Ishikawa (cell line): Measurements from ENCODE around the gene MLC1.

Source experiments
- CEBPB ChIP-seq: IDR thresholded peaks from 2 replicates; pipeline ENCODE4 v1.6.1; 2012
- CREB1 ChIP-seq: IDR thresholded peaks from 2 replicates; pipeline ENCODE4 v1.6.1; 2012; ENCODE audit warnings: low read depth
- EGR1 ChIP-seq: IDR thresholded peaks from 2 replicates; pipeline ENCODE4 v1.6.1; 2012
- EP300 ChIP-seq: IDR thresholded peaks from 2 replicates; pipeline ENCODE4 v1.6.1; 2012; ENCODE audit warnings: borderline replicate concordance
- FOXM1 ChIP-seq: IDR thresholded peaks from 2 replicates; pipeline ENCODE4 v1.6.1; 2012; ENCODE audit warnings: low read depth, borderline replicate concordance
- MAX ChIP-seq: IDR thresholded peaks from 2 replicates; pipeline ENCODE4 v1.6.1; 2012
- NFIC ChIP-seq: IDR thresholded peaks from 2 replicates; pipeline ENCODE4 v1.6.1; 2012
- RAD21 ChIP-seq: IDR thresholded peaks from 2 replicates; pipeline ENCODE4 v1.6.1; 2012; ENCODE audit warnings: low read depth
- TAF1 ChIP-seq: IDR thresholded peaks from 2 replicates; pipeline ENCODE4 v1.6.1; 2012; ENCODE audit warnings: low read depth, mild to moderate bottlenecking
- TCF12 ChIP-seq: IDR thresholded peaks from 2 replicates; pipeline ENCODE4 v1.6.1; 2012; ENCODE audit warnings: low read depth
- TEAD4 ChIP-seq: IDR thresholded peaks from 2 replicates; pipeline ENCODE4 v1.6.1; 2012
- USF1 ChIP-seq: IDR thresholded peaks from 2 replicates; pipeline ENCODE4 v1.6.1; 2012
- YY1 ChIP-seq: IDR thresholded peaks from 2 replicates; pipeline ENCODE4 v1.6.1; 2012; ENCODE audit warnings: low read depth
- ZBTB7A ChIP-seq: IDR thresholded peaks from 2 replicates; pipeline ENCODE4 v1.6.1; 2012; ENCODE audit warnings: low read depth
- TF ChIP-seq, protein P1 (sequence below): IDR thresholded peaks from 2 replicates; pipeline ENCODE4 v1.6.1; 2012; ENCODE audit warnings: low read depth, mild to moderate bottlenecking

The MLC1 gene

GRCh38 chr22:50125029-50125428, 39.8 kb upstream of the MLC1 start:
- TF ChIP-seq EP300, result no peak
- TF ChIP-seq, protein P1, sequence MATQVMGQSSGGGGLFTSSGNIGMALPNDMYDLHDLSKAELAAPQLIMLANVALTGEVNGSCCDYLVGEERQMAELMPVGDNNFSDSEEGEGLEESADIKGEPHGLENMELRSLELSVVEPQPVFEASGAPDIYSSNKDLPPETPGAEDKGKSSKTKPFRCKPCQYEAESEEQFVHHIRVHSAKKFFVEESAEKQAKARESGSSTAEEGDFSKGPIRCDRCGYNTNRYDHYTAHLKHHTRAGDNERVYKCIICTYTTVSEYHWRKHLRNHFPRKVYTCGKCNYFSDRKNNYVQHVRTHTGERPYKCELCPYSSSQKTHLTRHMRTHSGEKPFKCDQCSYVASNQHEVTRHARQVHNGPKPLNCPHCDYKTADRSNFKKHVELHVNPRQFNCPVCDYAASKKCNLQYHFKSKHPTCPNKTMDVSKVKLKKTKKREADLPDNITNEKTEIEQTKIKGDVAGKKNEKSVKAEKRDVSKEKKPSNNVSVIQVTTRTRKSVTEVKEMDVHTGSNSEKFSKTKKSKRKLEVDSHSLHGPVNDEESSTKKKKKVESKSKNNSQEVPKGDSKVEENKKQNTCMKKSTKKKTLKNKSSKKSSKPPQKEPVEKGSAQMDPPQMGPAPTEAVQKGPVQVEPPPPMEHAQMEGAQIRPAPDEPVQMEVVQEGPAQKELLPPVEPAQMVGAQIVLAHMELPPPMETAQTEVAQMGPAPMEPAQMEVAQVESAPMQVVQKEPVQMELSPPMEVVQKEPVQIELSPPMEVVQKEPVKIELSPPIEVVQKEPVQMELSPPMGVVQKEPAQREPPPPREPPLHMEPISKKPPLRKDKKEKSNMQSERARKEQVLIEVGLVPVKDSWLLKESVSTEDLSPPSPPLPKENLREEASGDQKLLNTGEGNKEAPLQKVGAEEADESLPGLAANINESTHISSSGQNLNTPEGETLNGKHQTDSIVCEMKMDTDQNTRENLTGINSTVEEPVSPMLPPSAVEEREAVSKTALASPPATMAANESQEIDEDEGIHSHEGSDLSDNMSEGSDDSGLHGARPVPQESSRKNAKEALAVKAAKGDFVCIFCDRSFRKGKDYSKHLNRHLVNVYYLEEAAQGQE, result no peak
- no peak for TF ChIP-seq USF1

DNA sequence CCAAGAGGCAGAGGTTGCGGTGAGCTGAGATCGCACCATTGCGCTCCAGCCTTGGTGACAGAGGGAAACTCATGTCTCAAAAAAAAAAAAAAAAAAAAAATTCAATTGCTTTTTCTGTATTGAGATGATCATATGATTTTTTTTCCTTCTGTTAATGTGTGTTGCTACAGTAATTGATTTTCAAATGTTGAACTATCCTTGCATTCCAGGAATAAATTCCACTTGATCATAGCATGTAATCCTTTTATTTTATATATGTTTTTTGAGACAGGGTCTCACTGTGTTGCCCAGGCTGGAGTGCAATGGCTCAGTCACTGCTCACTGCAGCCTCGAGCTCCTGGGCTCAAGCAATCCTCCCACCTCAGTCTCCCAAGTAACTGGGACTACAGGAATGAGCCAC, 37.9 kb upstream of the MLC1 start:
- TF ChIP-seq FOXM1 (no peak), CREB1 (no peak), YY1 (no peak), EGR1 (no peak), ZBTB7A (no peak), TAF1 (no peak), CEBPB (no peak), EP300 (no peak), TCF12 (no peak), MAX (no peak)

DNA sequence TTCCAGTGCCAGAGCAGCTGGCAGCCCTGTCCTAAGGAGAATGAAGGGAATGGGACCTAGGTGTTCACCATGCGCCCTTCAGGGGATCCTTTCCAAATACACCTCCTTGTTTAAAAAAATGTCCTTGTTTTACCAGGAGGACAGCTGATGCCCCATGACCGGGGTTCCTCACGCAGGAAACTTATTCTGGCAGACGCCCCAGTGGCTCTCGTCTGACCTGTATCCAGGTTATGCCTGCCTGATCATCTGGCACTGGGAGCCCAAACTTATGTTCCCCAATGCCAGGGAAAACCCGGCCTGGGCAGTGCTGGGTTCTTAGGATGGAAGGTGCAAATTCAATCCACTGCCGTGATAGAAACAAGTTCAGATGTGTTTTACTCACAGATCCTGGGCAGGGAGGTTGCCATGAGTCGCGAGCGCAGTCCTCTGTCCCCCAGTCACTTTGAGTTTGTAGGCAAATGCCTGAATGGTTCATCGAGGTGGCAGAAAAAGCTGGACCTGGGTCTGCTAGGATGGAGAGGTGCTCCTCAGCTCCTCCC, 36.0 kb upstream of the MLC1 start:
- TF ChIP-seq YY1 (no peak), NFIC (no peak), TCF12 (no peak), CREB1 (no peak), EP300 (no peak)
- TF ChIP-seq, protein P1, result no peak

DNA sequence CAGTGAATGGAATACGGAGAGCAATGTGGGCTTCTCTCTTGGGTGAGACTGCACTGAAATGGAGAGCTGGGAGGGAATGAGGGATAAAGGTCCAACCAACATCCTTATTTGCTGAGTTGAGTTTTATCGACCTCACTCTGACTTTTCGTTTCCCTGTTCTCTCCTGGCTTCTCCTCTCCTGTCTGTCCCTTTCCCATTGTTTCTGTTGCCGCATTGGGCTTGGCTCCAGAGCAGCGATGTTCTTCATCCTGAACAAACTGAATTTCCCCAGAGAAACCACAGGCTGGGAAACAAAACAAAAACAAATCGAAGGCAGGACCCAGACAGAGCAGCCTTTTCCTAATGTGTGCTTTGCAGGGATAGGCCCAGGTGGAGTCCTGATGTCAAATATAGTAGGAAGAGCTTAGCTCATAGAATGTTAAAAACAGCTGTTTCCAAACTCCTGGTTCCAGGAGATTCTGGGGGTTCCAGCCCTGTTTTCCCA, 34.6 kb upstream of the MLC1 start:
- no peak for TF ChIP-seq TEAD4
- no peak for TF ChIP-seq TCF12
- no peak for TF ChIP-seq YY1
- TF ChIP-seq NFIC, result no peak
- TF ChIP-seq, protein P1, result no peak
- TF ChIP-seq EP300, result no peak
- no peak for TF ChIP-seq CEBPB
- TF ChIP-seq USF1, result no peak
- no peak for TF ChIP-seq EGR1
- TF ChIP-seq MAX, result no peak
- no peak for TF ChIP-seq CREB1
- TF ChIP-seq ZBTB7A, result no peak
- no peak for TF ChIP-seq RAD21
- no peak for TF ChIP-seq FOXM1
- no peak for TF ChIP-seq TAF1

- TF ChIP-seq FOXM1 (no peak), MAX (no peak)
- TF ChIP-seq, protein P1, result no peak
These were observed 34.0 kb upstream of the MLC1 start for GRCh38 chr22:50119169-50119767.
